Umbilical cord (tissue), 2 donors: ENCODE data around the gene ANKRD7. TPM values are rescaled to one million over a fixed set of nuclear protein-coding genes. Genes with fewer than 3 reads are reported as not detected.
"Not testable (repeated sequence)": the region's sequence is repeated elsewhere in the genome, so short reads cannot be mapped to it uniquely, and the experiment has no call there.

Experiments used
- DNase-seq: peaks from one replicate; pipeline ENCODE4 v3.0.0-alpha.2; 2015; ENCODE audit warnings: low spot score
- total RNA-seq: library from RNA; depleted of rRNA; stranded (reverse); fragments of >200 nt; gene quantifications from one replicate; pipeline ENCODE4 v1.2.3, GENCODE V29; 2014; ENCODE audit warnings: low replicate concordance; ENCODE audit not compliant: insufficient read depth

Gene ANKRD7
- total RNA-seq, 1 donor from 2014 or later: not detected

DNA sequence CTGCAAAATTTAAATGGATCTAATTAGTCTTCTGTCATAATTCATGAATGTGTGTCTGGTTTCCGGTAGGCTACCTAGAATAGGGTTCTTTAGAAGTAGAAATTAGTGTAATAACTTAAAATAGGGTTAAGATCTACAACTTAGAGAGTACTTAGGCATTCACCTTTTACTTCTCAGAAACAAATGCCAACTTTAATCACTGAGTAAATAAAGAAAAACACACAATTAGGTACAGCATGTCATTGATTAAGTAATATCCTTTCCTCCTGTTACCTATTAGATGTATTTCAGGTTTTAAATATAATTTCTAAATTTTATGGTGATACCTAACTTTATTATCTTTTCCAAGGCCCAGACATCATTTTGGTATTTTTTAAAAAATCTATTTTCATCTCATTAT is 9.3 kb downstream of the ANKRD7 start:
- DNase-seq: no peak

DNA sequence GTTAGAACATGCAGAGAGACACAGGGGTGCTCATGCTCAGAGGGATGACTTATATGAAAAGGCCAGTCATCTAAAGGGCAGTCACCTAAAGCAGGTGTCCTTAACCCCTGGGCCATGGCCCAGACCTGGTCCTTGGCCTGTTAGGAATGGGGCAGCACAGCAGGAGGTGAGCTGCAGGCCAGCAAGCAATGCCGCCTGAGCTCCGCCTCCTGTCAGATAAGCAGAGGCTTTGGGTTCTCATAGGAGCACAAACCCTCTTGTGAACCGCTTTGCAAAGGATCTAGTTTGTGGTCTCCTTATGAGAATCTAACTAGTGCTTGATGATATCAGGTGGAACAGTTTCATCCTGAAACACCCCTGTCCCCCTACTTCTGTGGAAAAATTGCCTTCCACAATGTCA is 14.5 kb downstream of the ANKRD7 start:
- DNase-seq: no peak

DNA sequence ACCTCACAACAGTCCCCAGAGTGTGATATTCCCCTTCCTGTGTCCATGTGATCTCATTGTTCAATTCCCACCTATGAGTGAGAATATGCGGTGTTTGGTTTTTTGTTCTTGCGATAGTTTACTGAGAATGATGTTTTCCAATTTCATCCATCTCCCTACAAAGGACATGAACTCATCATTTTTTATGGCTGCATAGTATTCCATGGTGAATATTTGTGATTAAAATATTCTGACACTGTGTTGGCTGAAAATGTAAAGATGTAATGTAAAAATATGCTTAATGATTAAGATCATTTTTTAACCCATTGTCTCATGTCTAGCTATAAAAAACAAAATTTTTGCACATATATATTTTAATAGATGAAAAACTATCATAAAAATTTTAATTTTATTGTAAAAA is 15.8 kb downstream of the ANKRD7 start:
- DNase-seq: not testable (repeated sequence)

DNA sequence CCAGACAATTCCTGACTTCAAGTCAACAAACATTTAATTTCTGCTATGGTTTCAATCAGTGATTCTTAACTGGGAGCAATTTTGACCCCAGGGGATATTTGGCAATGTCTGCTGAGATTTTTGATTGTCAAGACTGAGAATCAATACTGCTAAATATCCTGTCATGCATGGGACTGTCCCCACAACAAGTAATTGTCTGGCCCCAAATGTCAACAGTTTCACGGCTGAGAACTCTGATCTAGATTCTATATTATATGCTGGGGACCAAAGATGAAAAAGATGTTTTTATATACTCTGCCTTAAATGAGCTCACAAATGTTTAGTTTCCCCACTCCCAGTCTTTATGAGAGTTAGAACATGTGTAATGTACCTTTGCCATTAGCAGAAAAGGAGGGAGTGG is 19.2 kb downstream of the ANKRD7 start:
- no peak for DNase-seq

- no peak for DNase-seq
Observed at GRCh38 chr7:118245267-118246040, 20.9 kb downstream of the ANKRD7 start.

GRCh38 chr7:118250860-118251494 is 26.5 kb downstream of the ANKRD7 start:
- DNase-seq: no peak

DNA sequence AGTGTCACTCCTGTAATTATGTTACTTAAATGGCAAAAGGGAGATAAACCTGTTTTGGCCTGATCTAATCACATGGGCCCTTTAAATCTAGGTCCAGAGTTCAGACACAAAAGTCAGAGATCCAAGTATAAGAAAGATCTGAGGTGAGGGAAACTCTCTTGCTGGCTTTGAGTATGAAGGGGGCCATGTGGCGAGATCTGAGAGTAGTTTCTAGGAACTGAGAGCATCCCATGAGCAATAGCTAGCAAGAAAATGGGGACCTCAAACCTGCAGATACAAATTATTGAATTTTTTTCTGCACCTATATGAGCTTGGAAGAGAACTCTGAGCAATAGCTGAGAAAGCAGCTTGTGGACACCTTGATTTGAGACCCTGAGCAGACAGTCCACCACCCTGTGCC is 27.6 kb downstream of the ANKRD7 start:
- no peak for DNase-seq

DNA sequence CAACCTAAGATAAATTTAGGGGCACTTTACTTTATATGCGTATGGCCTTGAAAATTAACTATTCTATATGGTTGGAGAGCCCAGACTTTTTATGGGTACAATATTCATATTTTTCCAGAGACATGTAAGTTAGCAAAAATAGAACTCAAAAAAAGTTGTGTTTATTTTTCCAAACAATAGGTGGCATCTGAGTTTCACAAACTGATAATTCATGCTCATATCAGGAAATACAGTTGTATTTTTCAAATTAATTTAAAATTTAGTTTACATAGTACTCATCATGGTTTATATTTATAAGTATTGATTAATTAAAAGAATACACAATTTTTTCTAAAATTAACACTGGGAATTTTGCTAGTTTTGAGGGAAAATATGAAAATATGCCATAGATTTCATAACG is 34.6 kb downstream of the ANKRD7 start:
- DNase-seq: no peak

GRCh38 chr7:118264836-118265235 is 40.3 kb downstream of the ANKRD7 start:
- no peak for DNase-seq

DNA sequence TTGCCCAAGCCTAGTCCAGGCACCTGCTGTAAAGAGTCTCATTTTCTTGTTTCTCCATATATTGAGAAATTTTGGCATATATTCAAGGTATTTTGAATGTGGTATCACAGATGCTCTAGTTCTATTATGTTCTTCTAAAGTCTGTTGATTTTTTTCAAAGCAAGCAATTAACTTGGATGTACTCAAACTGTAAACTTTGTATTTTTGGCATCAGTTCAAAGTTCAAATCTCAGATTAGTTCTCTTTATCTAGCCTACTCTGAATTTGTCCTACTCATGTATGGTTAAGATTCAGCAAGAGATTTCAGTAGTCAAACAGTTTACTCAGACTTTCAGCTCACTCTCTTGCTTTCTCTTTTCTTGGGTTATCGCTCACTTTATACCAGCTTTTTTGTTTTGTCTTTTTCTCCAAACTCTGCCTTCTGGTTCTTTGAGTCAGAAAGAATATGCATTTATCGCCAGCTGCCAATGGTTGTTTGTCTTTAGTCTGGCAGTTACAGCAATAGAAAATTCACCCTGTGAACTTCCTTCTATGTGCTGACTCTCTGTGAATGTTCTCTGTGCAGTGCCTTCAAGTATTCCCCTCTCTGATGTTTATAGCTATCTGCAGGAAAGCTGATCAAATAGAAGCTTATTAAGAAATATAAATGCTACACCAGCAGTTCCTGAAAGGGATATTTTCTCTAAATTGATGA is 56.0 kb downstream of the ANKRD7 start:
- peak; percentile 2 for DNase-seq

DNA sequence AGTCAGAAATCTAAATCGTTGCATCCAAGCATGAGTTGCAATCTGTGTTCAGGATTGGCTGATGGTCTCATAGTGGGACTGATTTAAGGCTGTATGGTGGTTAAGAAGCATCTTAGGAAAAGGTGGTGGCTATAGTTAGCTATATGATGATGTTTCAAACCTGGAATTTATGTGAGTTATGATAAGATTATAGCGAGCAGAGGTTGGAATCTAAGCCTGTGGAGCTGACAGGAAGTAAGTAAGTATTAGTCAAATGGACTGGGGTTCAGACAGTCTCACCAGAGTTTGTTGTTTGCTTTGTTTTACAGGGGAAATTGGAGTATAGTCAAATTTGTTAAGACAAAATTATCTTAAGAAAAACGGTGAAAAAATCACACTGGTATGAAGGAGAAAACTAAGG is 56.7 kb downstream of the ANKRD7 start:
- DNase-seq: no peak

DNA sequence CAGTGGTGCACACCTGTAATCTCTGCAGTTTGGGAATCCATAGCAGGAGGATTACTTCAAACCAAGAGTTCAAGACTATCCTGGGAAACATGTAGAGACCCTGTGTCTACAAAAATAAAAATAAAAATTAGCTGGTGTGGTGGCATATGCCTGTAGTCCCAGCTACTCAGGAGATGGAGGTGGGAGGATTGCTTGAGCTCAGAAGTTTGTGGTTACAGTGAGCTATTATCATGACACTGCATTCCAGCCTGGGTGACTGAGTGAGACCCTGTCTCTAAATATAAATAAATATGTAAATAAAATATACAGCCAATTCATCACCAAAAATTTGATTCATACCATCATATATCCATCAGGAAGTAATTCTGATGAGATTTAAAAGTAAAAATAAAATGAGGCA is 60.9 kb downstream of the ANKRD7 start:
- DNase-seq: no peak

DNA sequence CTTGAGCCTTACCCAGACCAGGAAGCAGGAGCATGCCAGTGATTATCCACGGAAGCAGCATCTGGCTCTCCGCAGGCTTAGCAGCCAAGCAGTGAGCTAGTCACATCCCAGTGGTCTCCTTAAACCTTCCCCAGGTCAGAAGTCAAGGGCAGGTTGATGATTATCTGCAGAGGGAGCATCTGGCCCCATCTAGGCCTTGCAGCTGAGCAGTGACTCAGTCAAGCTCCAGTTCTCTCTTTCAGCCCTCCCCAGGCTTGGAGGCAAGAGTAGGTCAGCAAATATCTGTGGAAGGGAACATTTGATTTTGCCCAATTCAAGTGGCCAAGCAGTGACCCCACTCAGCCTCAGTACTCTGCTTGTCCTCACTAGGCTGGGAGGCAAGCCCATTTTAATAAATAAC is 61.6 kb downstream of the ANKRD7 start:
- no peak for DNase-seq

DNA sequence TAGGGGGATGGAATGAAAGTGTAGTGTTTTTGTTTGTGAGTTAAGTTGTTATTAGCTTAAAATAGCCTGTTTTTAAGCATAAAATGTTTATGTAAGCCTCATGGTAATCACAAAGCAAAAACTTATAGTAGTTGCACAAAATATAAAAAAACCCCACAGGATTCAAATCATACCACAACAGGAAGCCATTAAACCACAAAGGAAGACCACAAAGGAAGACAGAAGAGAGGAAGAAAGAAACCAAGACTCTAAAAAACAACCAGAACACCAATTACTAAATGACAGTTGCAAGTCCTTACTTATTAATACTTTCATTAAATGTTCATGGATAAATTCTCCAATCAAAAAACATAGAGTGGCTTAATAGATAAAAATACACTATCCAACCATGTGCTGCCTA is 63.6 kb downstream of the ANKRD7 start:
- DNase-seq: no peak

GRCh38 chr7:118289476-118289875 is 65.0 kb downstream of the ANKRD7 start:
- DNase-seq: no peak

Other genes starting within 250 kb of the ANKRD7 start
- 25.8 TPM for gene LSM8, start 40.5 kb upstream of the ANKRD7 start, total RNA-seq